Epithelial cell of proximal tubule (primary cell): ENCODE measurements around the gene FTSJ3. TPM values are rescaled to one million over a fixed set of nuclear protein-coding genes. Genes with fewer than 3 reads are reported as not detected.

Source experiments
- DNase-seq: peaks from one replicate; pipeline ENCODE4 v3.0.0-alpha.2; 2011; ENCODE audit warnings: low read depth
- H3K4me3 ChIP-seq: 2 replicates; pipeline ENCODE4 v1.5.1; 2011; ENCODE audit warnings: low read depth, mild to moderate bottlenecking, low read length
- CTCF ChIP-seq: conservative IDR thresholded peaks from 2 replicates; pipeline ENCODE4 v1.5.1; 2012; ENCODE audit warnings: low read depth, mild to moderate bottlenecking, low read length
- total RNA-seq: library from RNA; depleted of rRNA; stranded (reverse); fragments of >200 nt; gene quantifications from 2 replicates; pipeline ENCODE4 v1.2.3, GENCODE V29; 2015

FTSJ3 gene
- total RNA-seq, 1 donor from 2014 or later = 71.7 TPM

- H3K4me3 ChIP-seq = no peak overlapping the region
- no peak for DNase-seq
- TF ChIP-seq CTCF = no peak
These were observed 35.3 kb downstream of the FTSJ3 start for GRCh38 chr17:63792055-63792729.

GRCh38 chr17:63790057-63790456, 37.4 kb downstream of the FTSJ3 start:
- H3K4me3 ChIP-seq = no peak overlapping the region
- TF ChIP-seq CTCF = no peak
- DNase-seq = no peak

GRCh38 chr17:63786971-63787711, 40.3 kb downstream of the FTSJ3 start:
- TF ChIP-seq CTCF = no peak
- H3K4me3 ChIP-seq = no peak overlapping the region
- no peak for DNase-seq

GRCh38 chr17:63786117-63786516, 41.3 kb downstream of the FTSJ3 start:
- DNase-seq = no peak
- no peak for TF ChIP-seq CTCF
- H3K4me3 ChIP-seq = no peak overlapping the region

GRCh38 chr17:63785556-63785955, 41.9 kb downstream of the FTSJ3 start:
- no peak overlapping the region for H3K4me3 ChIP-seq
- no peak for TF ChIP-seq CTCF
- DNase-seq = no peak

- TF ChIP-seq CTCF = no peak
- H3K4me3 ChIP-seq = no peak overlapping the region
- DNase-seq = no peak
These were observed 43.9 kb downstream of the FTSJ3 start for GRCh38 chr17:63783522-63783921.

GRCh38 chr17:63780928-63781327, 46.5 kb downstream of the FTSJ3 start:
- DNase-seq = no peak
- H3K4me3 ChIP-seq = no peak overlapping the region
- TF ChIP-seq CTCF = no peak
